ENCODE measurements around the gene MROH2B.

- TF ChIP-seq POLR2AphosphoS5 (IDR thresholded peaks at IDR 0.05; ENCODE audit: borderline replicate concordance, low read depth, low read length) (no peak), EZH2 (IDR thresholded peaks at IDR 0.05) (no peak)
Observed at GRCh38 chr5:41009232-41009631, 61.9 kb downstream of the MROH2B start.
